HPDE6-E6E7 (cell line): Measurements from ENCODE around the gene ADGRB3.

ENCODE experiments used
- DNase-seq: peaks from one replicate; pipeline ENCODE4 v3.0.0; 2011; ENCODE audit warnings: missing footprints; ENCODE audit errors: extremely low spot score

ADGRB3 gene

GRCh38 chr6:68704485-68704884 is 69.4 kb downstream of the ADGRB3 start:
- DNase-seq: no peak

GRCh38 chr6:68709091-68709490 is 74.0 kb downstream of the ADGRB3 start:
- DNase-seq: no peak

- no peak for DNase-seq
These were observed 74.8 kb downstream of the ADGRB3 start for GRCh38 chr6:68709882-68710281.

GRCh38 chr6:68710496-68710895 is 75.4 kb downstream of the ADGRB3 start:
- no peak for DNase-seq

GRCh38 chr6:68710916-68711315 is 75.8 kb downstream of the ADGRB3 start:
- no peak for DNase-seq

- no peak for DNase-seq
These were observed 76.4 kb downstream of the ADGRB3 start for GRCh38 chr6:68711386-68712000.

- no peak for DNase-seq
These were observed 81.5 kb downstream of the ADGRB3 start for GRCh38 chr6:68716620-68717019.

- peak; percentile 11 for DNase-seq
These were observed 83.4 kb downstream of the ADGRB3 start for GRCh38 chr6:68718385-68719073.

- no peak for DNase-seq
These were observed 84.7 kb downstream of the ADGRB3 start for GRCh38 chr6:68719761-68720160.

- no peak for DNase-seq
These were observed 87.9 kb downstream of the ADGRB3 start for GRCh38 chr6:68722891-68723527.

GRCh38 chr6:68724060-68724459 is 89.0 kb downstream of the ADGRB3 start:
- DNase-seq: no peak

GRCh38 chr6:68726337-68726736 is 91.3 kb downstream of the ADGRB3 start:
- no peak for DNase-seq

GRCh38 chr6:68726992-68727391 is 91.9 kb downstream of the ADGRB3 start:
- DNase-seq: no peak

GRCh38 chr6:68727699-68728098 is 92.6 kb downstream of the ADGRB3 start:
- no peak for DNase-seq

- DNase-seq: no peak
These were observed 93.3 kb downstream of the ADGRB3 start for GRCh38 chr6:68728159-68728979.

- DNase-seq: no peak
These were observed 94.4 kb downstream of the ADGRB3 start for GRCh38 chr6:68729377-68729903.

- DNase-seq: no peak
These were observed 95.4 kb downstream of the ADGRB3 start for GRCh38 chr6:68730291-68731054.

- DNase-seq: no peak
These were observed 97.3 kb downstream of the ADGRB3 start for GRCh38 chr6:68732423-68732822.

GRCh38 chr6:68735866-68736265 is 100.8 kb downstream of the ADGRB3 start:
- DNase-seq: no peak

GRCh38 chr6:68737061-68737460 is 102.0 kb downstream of the ADGRB3 start:
- no peak for DNase-seq

GRCh38 chr6:68738039-68738438 is 103.0 kb downstream of the ADGRB3 start:
- no peak for DNase-seq
